GM12878 (cell line): ENCODE data around the gene DHRS1. TPM values are rescaled to one million over a fixed set of nuclear protein-coding genes. Genes with fewer than 3 reads are reported as not detected.

ENCODE experiments used
- ASH2L ChIP-seq: fragments of 300-600, 200-600 bp; sonication (generic); IDR thresholded peaks from 2 replicates; pipeline ENCODE4 v1.6.1; 2017; ENCODE audit warnings: low read depth, mild to moderate bottlenecking, borderline replicate concordance
- ATF2 ChIP-seq: IDR thresholded peaks from 2 replicates; pipeline ENCODE4 v1.6.1; 2012; ENCODE audit warnings: low read length, inconsistent platforms
- CBX3 ChIP-seq: fragments of 200-600 bp; sonication (generic); IDR thresholded peaks from 2 replicates; pipeline ENCODE4 v1.6.1; 2016; ENCODE audit warnings: low read depth, borderline replicate concordance
- IRF3 ChIP-seq: fragments of 450-650 bp; IDR thresholded peaks from 2 replicates; pipeline ENCODE4 v1.6.1; 2014; ENCODE audit warnings: mild to moderate bottlenecking
- KAT2A ChIP-seq: conservative IDR thresholded peaks from 2 replicates; pipeline ENCODE4 v1.6.1; 2011; ENCODE audit warnings: low read depth, low read length; ENCODE audit not compliant: control insufficient read depth
- PKNOX1 ChIP-seq: fragments of 450-650 bp; IDR thresholded peaks from 2 replicates; pipeline ENCODE4 v1.6.1; 2016; ENCODE audit warnings: mild to moderate bottlenecking
- POLR2A ChIP-seq: IDR thresholded peaks from 2 replicates; pipeline ENCODE4 v1.6.1; 2011; ENCODE audit warnings: low read depth, mild to moderate bottlenecking, low read length
- POLR2AphosphoS2 ChIP-seq: IDR thresholded peaks from 2 replicates; pipeline ENCODE4 v1.6.1; 2011; ENCODE audit warnings: low read depth, mild to moderate bottlenecking, low read length, improper control_type of control experiment, moderate library complexity
- RAD21 ChIP-seq: IDR thresholded peaks from 2 replicates; pipeline ENCODE4 v1.6.1; 2011; ENCODE audit warnings: mild to moderate bottlenecking, low read depth, low read length, moderate library complexity; ENCODE audit not compliant: insufficient read depth
- RELB ChIP-seq: fragments of 450-650 bp; IDR thresholded peaks from 2 replicates; pipeline ENCODE4 v1.6.1; 2017; ENCODE audit warnings: low read depth, mild to moderate bottlenecking, moderate library complexity
- REST ChIP-seq: IDR thresholded peaks from 2 replicates; pipeline ENCODE4 v1.6.1; 2012; ENCODE audit warnings: mild to moderate bottlenecking, low read depth, low read length
- RFX5 ChIP-seq: IDR thresholded peaks from 2 replicates; pipeline ENCODE4 v1.6.1; 2011; ENCODE audit warnings: low read depth, low read length, improper control_type of control experiment
- SMARCA5 ChIP-seq: fragments of 450-650 bp; IDR thresholded peaks from 2 replicates; pipeline ENCODE4 v1.6.1; 2017; ENCODE audit warnings: mild to moderate bottlenecking
- SREBF1 ChIP-seq: IDR thresholded peaks from 2 replicates; pipeline ENCODE4 v1.6.1; 2012; ENCODE audit warnings: mild to moderate bottlenecking, low read length
- STAT3 ChIP-seq: IDR thresholded peaks from 2 replicates; pipeline ENCODE4 v1.6.1; 2011; ENCODE audit warnings: low read depth, low read length, improper control_type of control experiment
- YY1 ChIP-seq: IDR thresholded peaks from 2 replicates; pipeline ENCODE4 v1.6.1; 2011; ENCODE audit warnings: low read depth, mild to moderate bottlenecking, low read length
- ZSCAN29 ChIP-seq: fragments of 450-650 bp; IDR thresholded peaks from 2 replicates; pipeline ENCODE4 v1.6.1; 2017; ENCODE audit warnings: mild to moderate bottlenecking, moderate library complexity
- polyA plus RNA-seq, 11 experiments: library from polyadenylated mRNA; depleted of rRNA in 4 of 11; unstranded in 6 of 11; stranded (reverse) in 5 of 11; fragments of >200 nt; fragmentation: Nextera tagmentation in 4 of 11; fragmentation: Illumina TruSeq in 1 of 11; extraction: Ambion mirVana in 4 of 11; extraction: Trizol in 1 of 11; gene quantifications; 1 replicate in 1 of 11; 2 replicates in 10 of 11; pipeline versions ENCODE4 v1.2.1 to v1.2.3, GENCODE V29; 2011 to 2016; ENCODE audit warnings: inconsistent platforms in 2 of 11, missing spikeins in 2 of 11, low read depth in 1 of 11
- total RNA-seq, 4 experiments: library from RNA; depleted of rRNA in 3 of 4; stranded (reverse); fragments of >200 nt in 3 of 4; fragmentation: Illumina TruSeq in 1 of 4; extraction: Trizol in 1 of 4; gene quantifications; 2 replicates each; pipeline versions ENCODE4 v1.2.1 to v1.2.3, GENCODE V29; 2013 to 2021

The DHRS1 gene
- total and polyA plus RNA-seq, 10 of the 15 experiments (the other 5 are each of a cell fraction or from before 2014, with no cell fraction given): 12.1 to 45.0 (median 25.7) TPM

GRCh38 chr14:24307575-24308341 lies 8.2 kb upstream of the DHRS1 start, which contains the start of gene CIDEB (continued):
- TF ChIP-seq PKNOX1 (no peak), RFX5 (no peak), SREBF1 (no peak), RELB (peak; percentile 90), POLR2AphosphoS2 (no peak), IRF3 (no peak), POLR2A (0 out of 2 replicates have a peak, but pooled peaks have one; percentile 34), KAT2A (no peak), RAD21 (peak; percentile 59), CBX3 (no peak), REST (no peak), ZSCAN29 (no peak), STAT3 (no peak), ASH2L (no peak), YY1 (peak; percentile 54; the same call in 1 of the 2 replicates), ATF2 (no peak), SMARCA5 (0 out of 2 replicates have a peak, but pooled peaks have one; percentile 26)
